Sciatic nerve (tissue), 2 donors: ENCODE results near the gene NT5C1A. TPM values are rescaled to one million over a fixed set of nuclear protein-coding genes. Genes with fewer than 3 reads are reported as not detected.

Experiments used
- ATAC-seq: fragments of 200-7000 bp; cut with Tn5 transposase; one replicate; pipeline ENCODE4 v1.9.1; 2020; ENCODE audit warnings: mild to moderate bottlenecking, moderate library complexity
- DNase-seq: peaks from one replicate; pipeline ENCODE4 v3.0.0-alpha.2; 2020; ENCODE audit warnings: low spot score
- intact Hi-C: fragments of 100-400 bp; cut with DNase I; formaldehyde crosslinking; loops from one replicate; pipeline ENCODE4 v1.14.2; 2022
- total RNA-seq: library from RNA; stranded (reverse); fragmentation: NEBNext Ultra II Directional; extraction: Animal tissue kit (Norgen Biotek cat#: 25700); gene quantifications from one replicate; pipeline ENCODE4 v1.2.1, GENCODE V29; 2021
- donor health status: DM: no; HTN: no; CAD: no.
- donor health status: DM: no; HTN: no; CAD: no.

NT5C1A gene
- total RNA-seq, 1 donor from 2014 or later = 1.4 TPM

GRCh38 chr1:39691383-39692151 is 19.7 kb upstream of the NT5C1A start, which contains the start of gene HPCAL4:
Gene HPCAL4 (minus strand): TSS chr1:39691433. CDS start chr1:39684603, 6,830 bp downstream.
- DNase-seq = peak; percentile 84
- ATAC-seq = peak; percentile 89
- intact Hi-C loops = no loop called here

GRCh38 chr1:39690794-39691382 is 19.0 kb upstream of the NT5C1A start:
- intact Hi-C loops = no loop called here
- ATAC-seq = no peak

GRCh38 chr1:39690225-39690624 is 18.3 kb upstream of the NT5C1A start:
- ATAC-seq (no peak), DNase-seq (no peak)
- intact Hi-C loops = no loop called here

More at GRCh38 chr1:39690794-39691382, 19.0 kb upstream of the NT5C1A start:
- no peak for DNase-seq

GRCh38 chr1:39689635-39690034 is 17.7 kb upstream of the NT5C1A start:
- intact Hi-C loops = no loop called here
- DNase-seq (no peak), ATAC-seq (no peak)

GRCh38 chr1:39689214-39689613 is 17.3 kb upstream of the NT5C1A start:
- intact Hi-C loops = no loop called here
- no peak for ATAC-seq
- DNase-seq = no peak

- DNase-seq = no peak
Measured at GRCh38 chr1:39688706-39689105, 16.8 kb upstream of the NT5C1A start.

GRCh38 chr1:39687243-39687642 is 15.3 kb upstream of the NT5C1A start:
- no peak for ATAC-seq
- intact Hi-C loops = no loop called here
- no peak for DNase-seq

More at GRCh38 chr1:39688706-39689105, 16.8 kb upstream of the NT5C1A start:
- ATAC-seq = no peak
- intact Hi-C loops = no loop called here

GRCh38 chr1:39685071-39685470 is 13.2 kb upstream of the NT5C1A start:
- no peak for ATAC-seq
- intact Hi-C loops = no loop called here
- no peak for DNase-seq

- intact Hi-C loops = no loop called here
- DNase-seq (no peak), ATAC-seq (no peak)
Measured at GRCh38 chr1:39684313-39684664, 12.4 kb upstream of the NT5C1A start.

GRCh38 chr1:39683591-39684312 is 11.8 kb upstream of the NT5C1A start:
- DNase-seq (no peak), ATAC-seq (peak; percentile 41)
- intact Hi-C loops = no loop called here

GRCh38 chr1:39681999-39682398 is 10.1 kb upstream of the NT5C1A start:
- intact Hi-C loops = no loop called here
- ATAC-seq (no peak), DNase-seq (no peak)

GRCh38 chr1:39681294-39681693 is 9.4 kb upstream of the NT5C1A start:
- DNase-seq (no peak), ATAC-seq (no peak)
- intact Hi-C loops = no loop called here

GRCh38 chr1:39680751-39681150 is 8.8 kb upstream of the NT5C1A start:
- DNase-seq (no peak), ATAC-seq (no peak)
- intact Hi-C loops = no loop called here

GRCh38 chr1:39679821-39680220 is 7.9 kb upstream of the NT5C1A start:
- intact Hi-C loops = no loop called here
- no peak for DNase-seq
- no peak for ATAC-seq

- intact Hi-C loops = no loop called here
- DNase-seq (no peak), ATAC-seq (no peak)
Measured at GRCh38 chr1:39678889-39679288, 7.0 kb upstream of the NT5C1A start.

- intact Hi-C loops = no loop called here
- no peak for DNase-seq
- no peak for ATAC-seq
Measured at GRCh38 chr1:39677645-39678044, 5.7 kb upstream of the NT5C1A start.

- DNase-seq (no peak), ATAC-seq (no peak)
- intact Hi-C loops = no loop called here
Measured at GRCh38 chr1:39676948-39677548, 5.1 kb upstream of the NT5C1A start.

GRCh38 chr1:39675220-39675619 is 3.3 kb upstream of the NT5C1A start:
- intact Hi-C loops = no loop called here
- DNase-seq (no peak), ATAC-seq (no peak)

GRCh38 chr1:39673215-39673614 is 1.3 kb upstream of the NT5C1A start:
- intact Hi-C loops = no loop called here
- DNase-seq = no peak

GRCh38 chr1:39672551-39672947 is 642 bp upstream of the NT5C1A start:
- peak; percentile 25 for ATAC-seq
- intact Hi-C loops = no loop called here
- no peak for DNase-seq

More at GRCh38 chr1:39673215-39673614, 1.3 kb upstream of the NT5C1A start:
- ATAC-seq = no peak
